ENCODE measurements around the gene RAPGEF1.

DNA sequence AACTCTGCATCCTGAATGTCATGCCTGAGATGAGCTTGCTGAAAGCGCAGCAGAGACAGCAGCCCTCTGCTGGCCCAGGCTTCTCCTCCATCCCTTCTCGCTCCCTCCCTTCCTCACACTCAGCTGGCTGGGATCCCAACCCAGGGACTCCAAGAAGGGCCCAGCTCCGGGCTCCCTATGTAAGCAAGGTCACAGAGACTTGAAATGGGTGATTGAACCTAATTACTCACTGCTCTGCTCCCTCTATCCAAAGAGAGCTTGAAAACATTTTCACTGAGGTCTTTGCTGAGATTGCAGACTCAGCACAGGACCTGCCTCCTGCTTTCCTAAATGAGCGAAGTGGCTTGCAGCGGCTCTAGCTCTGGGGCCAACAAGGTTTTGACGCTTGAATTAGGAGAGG is 42.8 kb downstream of the RAPGEF1 start:
- TF ChIP-seq, protein P1, sequence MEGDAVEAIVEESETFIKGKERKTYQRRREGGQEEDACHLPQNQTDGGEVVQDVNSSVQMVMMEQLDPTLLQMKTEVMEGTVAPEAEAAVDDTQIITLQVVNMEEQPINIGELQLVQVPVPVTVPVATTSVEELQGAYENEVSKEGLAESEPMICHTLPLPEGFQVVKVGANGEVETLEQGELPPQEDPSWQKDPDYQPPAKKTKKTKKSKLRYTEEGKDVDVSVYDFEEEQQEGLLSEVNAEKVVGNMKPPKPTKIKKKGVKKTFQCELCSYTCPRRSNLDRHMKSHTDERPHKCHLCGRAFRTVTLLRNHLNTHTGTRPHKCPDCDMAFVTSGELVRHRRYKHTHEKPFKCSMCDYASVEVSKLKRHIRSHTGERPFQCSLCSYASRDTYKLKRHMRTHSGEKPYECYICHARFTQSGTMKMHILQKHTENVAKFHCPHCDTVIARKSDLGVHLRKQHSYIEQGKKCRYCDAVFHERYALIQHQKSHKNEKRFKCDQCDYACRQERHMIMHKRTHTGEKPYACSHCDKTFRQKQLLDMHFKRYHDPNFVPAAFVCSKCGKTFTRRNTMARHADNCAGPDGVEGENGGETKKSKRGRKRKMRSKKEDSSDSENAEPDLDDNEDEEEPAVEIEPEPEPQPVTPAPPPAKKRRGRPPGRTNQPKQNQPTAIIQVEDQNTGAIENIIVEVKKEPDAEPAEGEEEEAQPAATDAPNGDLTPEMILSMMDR (IDR thresholded peaks at IDR 0.05; ENCODE audit: low read length) = no peak
- TF ChIP-seq EZH2 (optimal IDR thresholded peaks at IDR 0.05; ENCODE audit: low read depth, low read length) = no peak
